SH-SY5Y (cell line): ENCODE results near the gene WDR11.

Source experiments
- GATA2 ChIP-seq: IDR thresholded peaks from 2 replicates; pipeline ENCODE4 v1.6.1; 2011; ENCODE audit warnings: mild to moderate bottlenecking, low read depth, low read length
- GATA3 ChIP-seq: IDR thresholded peaks from 2 replicates; pipeline ENCODE4 v1.6.1; 2011; ENCODE audit warnings: low read depth, mild to moderate bottlenecking, low read length, moderate library complexity

DNA sequence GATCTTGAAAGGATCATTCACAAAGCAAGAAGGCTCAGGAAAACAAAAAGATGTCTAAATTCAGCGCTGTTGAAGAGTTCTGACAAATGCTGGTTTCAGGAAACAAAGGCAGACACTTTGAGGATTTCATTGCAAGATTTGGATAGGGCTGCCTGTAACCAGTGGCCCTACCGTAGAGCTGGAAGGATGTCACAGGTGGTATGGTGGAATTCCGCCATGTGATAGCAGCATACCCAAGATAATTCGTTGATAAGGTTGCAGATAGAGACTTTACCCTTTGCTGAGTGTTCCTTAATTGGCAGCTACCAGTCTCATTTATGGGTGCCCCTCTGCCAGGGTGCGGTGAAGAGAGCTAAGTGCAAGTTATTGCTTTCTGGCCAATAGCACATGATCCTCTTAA is 100.1 kb downstream of the WDR11 start:
- no peak for TF ChIP-seq GATA3
- no peak for TF ChIP-seq GATA2
